Measurements from ENCODE around the gene C19orf44. TPM values are rescaled to one million over a fixed set of nuclear protein-coding genes. Genes with fewer than 3 reads are reported as not detected.

Gene C19orf44
- total RNA-seq, 1 experiment from 2014 or later: 9.2 TPM

DNA sequence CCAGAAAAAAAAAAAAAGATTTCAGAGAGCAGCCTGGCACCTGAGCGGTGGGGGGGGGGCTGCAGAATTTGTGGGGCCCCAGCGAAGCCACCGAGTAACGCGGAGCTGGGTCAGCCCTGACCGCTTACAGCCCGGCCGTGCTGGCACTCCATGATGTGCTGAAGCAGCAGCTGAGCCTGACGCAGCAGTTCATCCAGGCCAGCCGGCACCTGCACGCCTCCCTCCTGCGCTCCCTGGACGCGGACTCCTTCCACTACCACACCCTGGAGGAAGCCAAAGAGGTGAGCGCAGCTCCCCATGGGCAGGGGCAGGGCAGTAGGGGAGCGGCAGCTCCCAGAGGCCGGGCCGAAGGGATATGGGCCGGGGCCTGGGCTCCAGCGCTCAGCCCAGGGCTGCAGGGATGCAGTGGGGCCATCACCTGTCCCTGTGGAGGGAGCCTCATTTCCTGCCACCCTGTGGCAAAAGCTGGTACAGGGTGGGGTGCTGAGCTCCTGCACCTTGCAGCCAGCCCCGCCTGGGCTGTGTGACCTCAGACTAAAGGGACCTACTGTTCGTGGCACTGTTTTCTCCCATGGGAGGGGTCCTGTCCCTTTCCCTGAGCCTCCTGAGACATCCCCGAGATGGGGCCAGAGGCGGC lies 18.3 kb downstream of the C19orf44 start:
- TF ChIP-seq, protein P1, sequence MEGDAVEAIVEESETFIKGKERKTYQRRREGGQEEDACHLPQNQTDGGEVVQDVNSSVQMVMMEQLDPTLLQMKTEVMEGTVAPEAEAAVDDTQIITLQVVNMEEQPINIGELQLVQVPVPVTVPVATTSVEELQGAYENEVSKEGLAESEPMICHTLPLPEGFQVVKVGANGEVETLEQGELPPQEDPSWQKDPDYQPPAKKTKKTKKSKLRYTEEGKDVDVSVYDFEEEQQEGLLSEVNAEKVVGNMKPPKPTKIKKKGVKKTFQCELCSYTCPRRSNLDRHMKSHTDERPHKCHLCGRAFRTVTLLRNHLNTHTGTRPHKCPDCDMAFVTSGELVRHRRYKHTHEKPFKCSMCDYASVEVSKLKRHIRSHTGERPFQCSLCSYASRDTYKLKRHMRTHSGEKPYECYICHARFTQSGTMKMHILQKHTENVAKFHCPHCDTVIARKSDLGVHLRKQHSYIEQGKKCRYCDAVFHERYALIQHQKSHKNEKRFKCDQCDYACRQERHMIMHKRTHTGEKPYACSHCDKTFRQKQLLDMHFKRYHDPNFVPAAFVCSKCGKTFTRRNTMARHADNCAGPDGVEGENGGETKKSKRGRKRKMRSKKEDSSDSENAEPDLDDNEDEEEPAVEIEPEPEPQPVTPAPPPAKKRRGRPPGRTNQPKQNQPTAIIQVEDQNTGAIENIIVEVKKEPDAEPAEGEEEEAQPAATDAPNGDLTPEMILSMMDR (IDR thresholded peaks at IDR 0.05; ENCODE audit: unreplicated experiment): no peak
- no peak for DNase-seq (ENCODE audit: unreplicated experiment)
- intact Hi-C loops (cut with micrococcal nuclease): loop anchor here (5.0 kb wide), 1 partner anchor 72 kb away; no protein-coding TSS in a partner anchor
- Mint-ChIP-seq H3K4me1 (ENCODE audit: insufficient read depth, unreplicated experiment) (no peaks in the 10 kb centered on the region), H3K4me3 (ENCODE audit: unreplicated experiment) (no peak overlapping the region), H3K9me3 (ENCODE audit: unreplicated experiment) (no peaks in the 10 kb centered on the region), H3K27me3 (ENCODE audit: insufficient read depth, unreplicated experiment) (no peaks in the 10 kb centered on the region), H3K36me3 (ENCODE audit: insufficient read depth, unreplicated experiment) (peaks cover 77% of the 10 kb centered on the region), H3K27ac (ENCODE audit: low read depth, unreplicated experiment) (no peak overlapping the region)
- ChIA-PET CTCF (interaction anchor here (0.6 kb wide), 2 partner anchors 10 to 132 kb away, joined by 4 read pairs; no protein-coding TSS in a partner anchor), POLR2A (interaction anchor here (0.9 kb wide), 1 partner anchor 18 kb away, joined by 6 read pairs; the partner anchor contains the start of gene C19orf44)
- BruUV-seq (replicated peaks): no TSS peak

DNA sequence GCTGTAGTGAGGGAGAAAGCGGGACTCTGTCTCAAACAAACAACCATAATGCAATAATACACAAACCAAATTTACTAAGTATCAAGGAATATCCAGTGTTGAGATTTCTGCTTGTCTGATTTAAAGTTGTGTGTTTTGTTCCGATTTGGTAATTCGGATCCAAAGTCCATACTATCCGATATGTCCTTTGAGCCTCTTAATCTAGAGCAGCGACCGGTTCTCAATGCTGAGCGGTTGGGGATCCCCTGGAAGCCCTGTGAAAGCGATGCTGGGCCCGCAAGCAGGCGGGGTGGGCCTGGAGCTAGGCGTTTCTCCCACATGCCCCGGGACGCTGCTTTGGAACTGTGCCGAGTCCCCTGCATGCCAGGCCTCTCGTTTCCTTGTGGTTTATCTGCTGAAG lies 20.2 kb downstream of the C19orf44 start:
- DNase-seq (ENCODE audit: unreplicated experiment): no peak
- BruUV-seq (replicated peaks): no TSS peak
- CTCF ChIA-PET: no interaction called here
- no peaks in the 10 kb centered on the region for H3K4me1 Mint-ChIP-seq (ENCODE audit: insufficient read depth, unreplicated experiment)
- H3K4me3 Mint-ChIP-seq (ENCODE audit: unreplicated experiment): no peak overlapping the region
- H3K27ac Mint-ChIP-seq (ENCODE audit: low read depth, unreplicated experiment): no peak overlapping the region
- no peaks in the 10 kb centered on the region for H3K9me3 Mint-ChIP-seq (ENCODE audit: unreplicated experiment)
- TF ChIP-seq, protein P1 (IDR thresholded peaks at IDR 0.05; ENCODE audit: unreplicated experiment): no peak
- H3K36me3 Mint-ChIP-seq (ENCODE audit: insufficient read depth, unreplicated experiment): peaks cover 87% of the 10 kb centered on the region
- intact Hi-C loops (cut with micrococcal nuclease): no loop called here
- no peaks in the 10 kb centered on the region for H3K27me3 Mint-ChIP-seq (ENCODE audit: insufficient read depth, unreplicated experiment)
- POLR2A ChIA-PET: no interaction called here

DNA sequence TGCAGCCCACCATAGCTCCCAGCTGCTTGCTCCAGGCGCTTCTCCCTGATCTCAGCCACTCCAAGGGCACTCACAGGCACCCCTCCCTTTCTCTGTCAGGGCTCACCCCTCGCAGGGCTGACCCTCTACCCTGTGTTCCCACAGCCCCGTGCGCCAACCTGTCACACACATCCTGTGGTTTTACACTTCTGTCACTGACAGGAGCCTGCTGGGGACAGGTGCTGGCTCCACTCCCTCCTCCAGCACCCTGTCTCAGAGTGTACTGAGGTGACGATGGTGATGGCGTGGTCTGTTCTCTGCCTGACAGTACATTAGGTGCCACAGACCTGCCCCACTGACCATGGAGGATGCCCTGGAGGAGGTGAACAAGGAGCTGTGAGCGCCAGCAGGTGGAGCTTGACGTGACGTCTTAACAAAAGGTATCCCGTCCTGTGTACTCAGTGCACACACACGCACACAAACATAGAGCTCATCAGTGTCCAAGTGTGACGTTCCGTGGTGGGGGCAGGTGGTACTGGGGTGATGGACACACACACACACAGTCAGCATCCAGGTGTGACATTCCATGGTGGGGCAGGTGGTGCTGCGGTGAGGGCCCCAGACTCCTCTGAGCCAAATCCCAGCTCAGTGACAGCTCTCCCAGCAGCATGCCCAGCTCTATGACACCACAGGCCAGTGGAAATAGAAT lies 20.9 kb downstream of the C19orf44 start:
- TF ChIP-seq, protein P1 (IDR thresholded peaks at IDR 0.05; ENCODE audit: unreplicated experiment): no peak
- ChIA-PET POLR2A (interaction anchor here (1.7 kb wide), 1 partner anchor 11 kb away, joined by 4 read pairs; no protein-coding TSS in a partner anchor), CTCF (no interaction called here)
- Mint-ChIP-seq H3K36me3 (ENCODE audit: insufficient read depth, unreplicated experiment) (peaks cover 82% of the 10 kb centered on the region), H3K27me3 (ENCODE audit: insufficient read depth, unreplicated experiment) (no peaks in the 10 kb centered on the region), H3K9me3 (ENCODE audit: unreplicated experiment) (no peaks in the 10 kb centered on the region), H3K27ac (ENCODE audit: low read depth, unreplicated experiment) (no peak overlapping the region), H3K4me1 (ENCODE audit: insufficient read depth, unreplicated experiment) (no peaks in the 10 kb centered on the region), H3K4me3 (ENCODE audit: unreplicated experiment) (no peak overlapping the region)
- no peak for DNase-seq (ENCODE audit: unreplicated experiment)
- BruUV-seq (replicated peaks): no TSS peak
- intact Hi-C loops (cut with micrococcal nuclease): no loop called here

DNA sequence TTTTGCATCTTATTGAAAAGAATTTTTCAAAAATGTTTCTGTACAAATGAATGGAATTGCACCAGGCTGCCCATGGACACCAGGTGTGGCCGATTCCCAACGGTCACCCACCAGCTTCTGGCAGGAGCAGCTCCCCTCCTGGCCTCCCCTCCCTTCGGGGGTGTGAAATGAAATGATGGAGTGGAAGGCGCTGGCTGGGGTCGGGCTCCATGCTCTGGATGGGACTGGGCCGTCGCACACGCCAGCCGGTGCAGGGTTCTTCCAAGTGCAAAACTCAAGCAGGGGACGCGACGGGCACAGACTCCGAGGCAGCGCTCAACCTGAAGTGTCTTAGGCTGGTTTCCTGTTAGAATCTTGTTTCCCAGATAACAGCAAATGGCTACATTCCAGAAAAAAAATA lies 21.9 kb downstream of the C19orf44 start:
- BruUV-seq (replicated peaks): TSS peak; percentile 69

More for the DNA sequence above, 21.9 kb downstream of the C19orf44 start:
- Mint-ChIP-seq H3K4me3 (ENCODE audit: unreplicated experiment) (no peak overlapping the region), H3K4me1 (ENCODE audit: insufficient read depth, unreplicated experiment) (no peaks in the 10 kb centered on the region), H3K36me3 (ENCODE audit: insufficient read depth, unreplicated experiment) (peaks cover 72% of the 10 kb centered on the region), H3K9me3 (ENCODE audit: unreplicated experiment) (no peaks in the 10 kb centered on the region), H3K27ac (ENCODE audit: low read depth, unreplicated experiment) (no peak overlapping the region), H3K27me3 (ENCODE audit: insufficient read depth, unreplicated experiment) (no peaks in the 10 kb centered on the region)
- TF ChIP-seq, protein P1 (IDR thresholded peaks at IDR 0.05; ENCODE audit: unreplicated experiment): no peak
- intact Hi-C loops (cut with micrococcal nuclease): no loop called here
- no peak for DNase-seq (ENCODE audit: unreplicated experiment)
- POLR2A ChIA-PET: interaction anchor here (0.5 to 1.7 kb wide), 2 partner anchors 12 to 16 kb away, joined by 3 to 4 read pairs; no protein-coding TSS in a partner anchor
- CTCF ChIA-PET: no interaction called here

Data from MCF 10A (cell line).